Trophoblast cell (in vitro differentiated cells and primary cell): Measurements from ENCODE around the gene PSMC1.

Experiments used
- DNase-seq, 2 donors: peaks; one replicate each; pipeline ENCODE4 v3.0.0-alpha.2; 2016
- H2AFZ ChIP-seq: 2 replicates; pipeline ENCODE4 v1.6.1; 2013; ENCODE audit warnings: low read length, moderate library complexity, mild to moderate bottlenecking; ENCODE audit not compliant: insufficient read depth, poor library complexity
- H2AK5ac ChIP-seq: 2 replicates; pipeline ENCODE4 v1.6.1; 2013; ENCODE audit warnings: mild to moderate bottlenecking, low read length
- H2BK120ac ChIP-seq: 2 replicates; pipeline ENCODE4 v1.6.1; 2013; ENCODE audit warnings: low read length, mild to moderate bottlenecking, moderate library complexity; ENCODE audit not compliant: insufficient read depth, poor library complexity
- H2BK12ac ChIP-seq: 2 replicates; pipeline ENCODE4 v1.6.1; 2013; ENCODE audit warnings: mild to moderate bottlenecking, low read length, moderate library complexity
- H2BK5ac ChIP-seq: 2 replicates; pipeline ENCODE4 v1.6.1; 2013; ENCODE audit warnings: low read length, low read depth, moderate library complexity, mild to moderate bottlenecking; ENCODE audit not compliant: poor library complexity
- H3K14ac ChIP-seq: 2 replicates; pipeline ENCODE4 v1.6.1; 2013; ENCODE audit warnings: mild to moderate bottlenecking, low read length
- H3K18ac ChIP-seq: 2 replicates; pipeline ENCODE4 v1.6.1; 2013; ENCODE audit warnings: mild to moderate bottlenecking, low read length
- H3K23ac ChIP-seq: 2 replicates; pipeline ENCODE4 v1.6.1; 2013; ENCODE audit warnings: low read length
- H3K27ac ChIP-seq: 2 replicates; pipeline ENCODE4 v1.5.1; 2013; ENCODE audit warnings: low read depth, mild to moderate bottlenecking, inconsistent platforms, low read length, moderate library complexity
- H3K27me3 ChIP-seq: 2 replicates; pipeline ENCODE4 v1.6.1; 2013; ENCODE audit warnings: inconsistent platforms, mild to moderate bottlenecking, low read length, moderate library complexity; ENCODE audit not compliant: insufficient read depth
- H3K36me3 ChIP-seq, 2 experiments: 1 replicate in 1 of 2; 2 replicates in 1 of 2; pipeline ENCODE4 v1.6.1; 2013; ENCODE audit warnings: low read length in 2 of 2, mild to moderate bottlenecking in 2 of 2, moderate library complexity in 1 of 2; ENCODE audit not compliant: insufficient read depth in 2 of 2, control insufficient read depth in 1 of 2
- H3K4ac ChIP-seq: 2 replicates; pipeline ENCODE4 v1.6.1; 2013; ENCODE audit warnings: low read depth, mild to moderate bottlenecking, low read length, moderate library complexity
- H3K4me1 ChIP-seq, 2 experiments: 1 replicate in 1 of 2; 2 replicates in 1 of 2; pipeline ENCODE4 v1.6.1; 2013; ENCODE audit warnings: low read length in 2 of 2, mild to moderate bottlenecking in 2 of 2, moderate library complexity in 1 of 2; ENCODE audit not compliant: insufficient read depth in 2 of 2, control insufficient read depth in 1 of 2
- H3K4me2 ChIP-seq: 2 replicates; pipeline ENCODE4 v1.6.1; 2013; ENCODE audit warnings: inconsistent platforms, mild to moderate bottlenecking, low read length, moderate library complexity
- H3K4me3 ChIP-seq: 2 replicates; pipeline ENCODE4 v1.5.1; 2013; ENCODE audit warnings: mild to moderate bottlenecking, low read depth, low read length, inconsistent platforms
- H3K79me1 ChIP-seq: one replicate; pipeline ENCODE4 v1.6.1; 2013; ENCODE audit warnings: low read length
- H3K79me2 ChIP-seq: 2 replicates; pipeline ENCODE4 v1.6.1; 2013; ENCODE audit warnings: low read length, mild to moderate bottlenecking; ENCODE audit not compliant: control insufficient read depth, insufficient read depth, poor library complexity
- H3K9ac ChIP-seq: 2 replicates; pipeline ENCODE4 v1.6.1; 2013; ENCODE audit warnings: mild to moderate bottlenecking, low read length
- H3K9me3 ChIP-seq: 2 replicates; pipeline ENCODE4 v1.6.1; 2013; ENCODE audit warnings: low read depth, mild to moderate bottlenecking, control low read depth, inconsistent platforms, low read length; ENCODE audit not compliant: insufficient read depth
- H4K12ac ChIP-seq: 2 replicates; pipeline ENCODE4 v1.6.1; 2013; ENCODE audit warnings: low read depth, mild to moderate bottlenecking, low read length, moderate library complexity
- H4K8ac ChIP-seq: 2 replicates; pipeline ENCODE4 v1.6.1; 2013; ENCODE audit warnings: low read depth, mild to moderate bottlenecking, low read length, moderate library complexity
- H4K91ac ChIP-seq: one replicate; pipeline ENCODE4 v1.6.1; 2013; ENCODE audit warnings: low read depth, mild to moderate bottlenecking, low read length, moderate library complexity
- WGBS: extraction: QIAGEN DNeasy Blood & Tissue Kit; methylation state at CpG from one replicate; pipeline ENCODE4 v1.1.7; 2013; ENCODE audit warnings: missing lambda C conversion rate; ENCODE audit not compliant: insufficient read length, insufficient coverage; ENCODE audit errors: extremely low coverage; 5-methylcytosine and 5-hydroxymethylcytosine counted together

PSMC1 gene

DNA sequence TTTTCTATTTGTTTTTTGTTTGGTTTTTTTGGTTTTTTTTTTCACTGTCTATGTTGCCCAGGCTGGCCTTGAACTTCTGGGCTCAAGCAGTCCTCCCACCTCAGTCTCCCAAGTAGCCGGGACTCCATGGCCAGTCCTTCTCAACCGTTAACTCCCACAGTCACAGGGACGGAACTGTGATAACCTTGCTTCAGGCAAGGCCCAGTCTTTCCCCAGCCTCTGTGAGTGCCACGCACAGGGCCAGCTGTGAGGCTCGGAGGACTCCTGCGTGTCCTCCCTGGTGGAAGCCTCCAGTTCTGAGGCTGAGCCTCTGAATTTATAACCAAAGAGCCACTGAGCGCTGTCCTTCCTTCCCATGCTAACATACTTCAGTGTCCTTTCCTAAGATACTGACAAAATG, 23.7 kb downstream of the PSMC1 start:
- Histone ChIP-seq H2BK120ac (no peak overlapping the region), H2AFZ (no peak overlapping the region), H2BK12ac (no peak overlapping the region), H3K4me2 (no peak overlapping the region), H4K8ac (no peak overlapping the region), H3K79me1 (no peaks in the 10 kb centered on the region), H3K36me3 (peaks cover 19 to 28% of the 10 kb centered on the region in 2 experiments), H3K9ac (no peak overlapping the region), H3K18ac (no peak overlapping the region), H3K79me2 (no peaks in the 10 kb centered on the region), H3K23ac (no peak overlapping the region), H4K12ac (no peak overlapping the region), H3K4me1 (peaks cover 0 to 7% of the 10 kb centered on the region in 2 experiments), H3K4ac (no peak overlapping the region), H3K9me3 (no peaks in the 10 kb centered on the region), H2AK5ac (no peak overlapping the region), H2BK5ac (no peak overlapping the region), H3K4me3 (no peak overlapping the region), H3K27ac (no peak overlapping the region), H3K14ac (no peak overlapping the region), H3K27me3 (no peaks in the 10 kb centered on the region), H4K91ac (no peak overlapping the region)
- no CpG with 5 or more reads among the region's 7 CpGs for WGBS
- no peak for DNase-seq

DNA sequence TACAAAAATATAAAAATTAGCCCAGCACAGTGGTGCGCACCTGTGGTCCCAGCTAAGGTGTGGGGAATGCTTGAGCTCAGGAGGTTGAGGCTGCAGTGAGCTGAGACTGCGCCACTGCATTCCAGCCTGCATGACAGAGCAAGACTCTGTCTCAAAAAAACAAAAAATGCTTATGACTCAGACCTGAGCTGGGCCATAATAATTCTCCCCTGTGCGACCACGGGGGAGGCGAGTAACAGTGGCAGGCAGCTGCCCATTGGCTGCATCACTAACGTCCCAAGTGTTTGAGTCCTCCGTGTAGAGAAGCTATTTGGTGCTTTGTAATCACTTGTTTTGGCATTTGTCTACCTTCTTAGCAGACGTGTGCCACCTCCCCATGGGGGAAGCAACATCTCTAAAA, 24.9 kb downstream of the PSMC1 start:
- peak; percentile 56 to 75 for DNase-seq
- no peak overlapping the region for H3K18ac ChIP-seq
- H3K4me1 ChIP-seq: peaks cover 0 to 7% of the 10 kb centered on the region in 2 experiments
- H3K9ac ChIP-seq: no peak overlapping the region
- H2BK120ac ChIP-seq: no peak overlapping the region
- no peak overlapping the region for H3K4me2 ChIP-seq
- no peak overlapping the region for H3K14ac ChIP-seq
- no peak overlapping the region for H3K4me3 ChIP-seq
- H3K4ac ChIP-seq: no peak overlapping the region
- H3K27me3 ChIP-seq: no peaks in the 10 kb centered on the region
- H4K8ac ChIP-seq: no peak overlapping the region
- H3K36me3 ChIP-seq: peaks cover 19 to 26% of the 10 kb centered on the region in 2 experiments
- no peak overlapping the region for H2BK12ac ChIP-seq
- H3K27ac ChIP-seq: no peak overlapping the region
- H4K12ac ChIP-seq: no peak overlapping the region
- no peaks in the 10 kb centered on the region for H3K79me2 ChIP-seq
- no peak overlapping the region for H2AK5ac ChIP-seq
- H2AFZ ChIP-seq: no peak overlapping the region
- H3K23ac ChIP-seq: no peak overlapping the region
- no peak overlapping the region for H2BK5ac ChIP-seq
- no peaks in the 10 kb centered on the region for H3K79me1 ChIP-seq
- no CpG with 5 or more reads among the region's 8 CpGs for WGBS
- no peaks in the 10 kb centered on the region for H3K9me3 ChIP-seq
- no peak overlapping the region for H4K91ac ChIP-seq

DNA sequence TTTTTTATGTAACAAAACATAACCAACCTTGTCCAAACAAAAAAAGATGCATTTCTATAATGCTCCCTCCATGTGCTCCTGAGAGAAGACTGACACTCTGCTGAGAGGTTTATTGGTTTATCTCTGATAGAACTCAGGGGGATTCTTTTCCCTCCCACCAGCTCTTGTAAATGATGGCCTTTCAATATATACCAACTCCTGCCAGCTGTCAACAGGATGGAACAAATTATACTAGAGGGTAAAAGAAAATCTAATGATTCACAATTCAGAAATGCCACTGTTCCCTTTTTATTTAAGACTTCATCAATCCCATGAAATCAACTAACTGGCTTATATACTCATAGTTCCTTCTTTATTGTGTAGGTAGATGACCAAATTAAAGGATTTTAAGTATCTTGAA, 25.4 kb downstream of the PSMC1 start:
- Histone ChIP-seq H3K9ac (no peak overlapping the region), H3K4me1 (peaks cover 0 to 7% of the 10 kb centered on the region in 2 experiments), H3K14ac (no peak overlapping the region), H3K27ac (no peak overlapping the region), H3K36me3 (peaks cover 19 to 29% of the 10 kb centered on the region in 2 experiments), H2BK120ac (no peak overlapping the region), H3K4me3 (no peak overlapping the region), H3K9me3 (no peaks in the 10 kb centered on the region), H2BK12ac (no peak overlapping the region), H3K79me1 (no peaks in the 10 kb centered on the region), H2BK5ac (no peak overlapping the region), H3K27me3 (no peaks in the 10 kb centered on the region), H4K91ac (no peak overlapping the region), H4K12ac (no peak overlapping the region), H4K8ac (no peak overlapping the region), H3K4me2 (no peak overlapping the region), H3K4ac (no peak overlapping the region), H3K23ac (no peak overlapping the region), H2AK5ac (no peak overlapping the region), H3K18ac (no peak overlapping the region), H3K79me2 (no peaks in the 10 kb centered on the region), H2AFZ (no peak overlapping the region)
- DNase-seq: no peak

DNA sequence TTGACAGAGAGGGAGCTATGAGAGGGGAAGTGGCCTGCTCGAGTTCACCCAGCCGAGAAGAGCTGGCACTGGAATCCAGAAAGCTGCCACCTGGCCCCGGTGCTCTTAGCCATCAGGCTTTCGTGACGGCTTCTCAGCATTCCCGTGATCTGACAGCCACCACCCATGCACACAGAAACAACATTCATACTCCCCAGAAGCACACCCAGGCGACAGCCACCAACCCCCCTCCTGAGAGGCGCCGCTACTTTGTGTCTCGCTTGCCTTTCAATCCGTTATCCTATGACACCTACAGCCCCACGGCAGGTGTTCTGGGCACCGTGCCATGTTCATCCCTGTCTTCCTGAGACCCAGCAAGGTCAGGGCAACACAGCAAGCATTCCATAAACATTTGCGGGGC, 31.4 kb downstream of the PSMC1 start:
- Histone ChIP-seq H4K91ac (no peak overlapping the region), H3K4me2 (no peak overlapping the region), H3K4me1 (peaks cover 5 to 7% of the 10 kb centered on the region in 2 experiments), H3K18ac (no peak overlapping the region), H3K23ac (no peak overlapping the region), H3K79me1 (no peaks in the 10 kb centered on the region), H4K12ac (no peak overlapping the region), H3K14ac (no peak overlapping the region), H3K79me2 (no peaks in the 10 kb centered on the region), H2BK120ac (no peak overlapping the region), H4K8ac (no peak overlapping the region), H2AK5ac (no peak overlapping the region), H2BK5ac (no peak overlapping the region), H3K27ac (no peak overlapping the region), H3K4ac (no peak overlapping the region), H3K4me3 (no peak overlapping the region), H2AFZ (no peak overlapping the region), H3K9ac (no peak overlapping the region), H2BK12ac (no peak overlapping the region), H3K27me3 (no peaks in the 10 kb centered on the region), H3K9me3 (no peaks in the 10 kb centered on the region), H3K36me3 (peaks cover 20 to 33% of the 10 kb centered on the region in 2 experiments)
- DNase-seq: no peak
- no CpG with 5 or more reads among the region's 14 CpGs for WGBS
